Liver (tissue), 9 donors: Measurements from ENCODE around the gene PAMR1. TPM values are rescaled to one million over a fixed set of nuclear protein-coding genes. Genes with fewer than 3 reads are reported as not detected.

ENCODE experiments used
- DNase-seq: peaks from one replicate; pipeline ENCODE4 v3.0.0-alpha.2; 2017; ENCODE audit warnings: low spot score
- H3K27ac ChIP-seq, 2 donors: one replicate each; pipeline ENCODE4 v1.7.0; 2013; ENCODE audit warnings: inconsistent platforms in 2 of 2, low read length in 2 of 2, control low read depth in 1 of 2, low read depth in 1 of 2, mild to moderate bottlenecking in 1 of 2
- H3K27me3 ChIP-seq, 4 donors: one replicate each; pipeline versions ENCODE4 v1.6.1 to v1.7.0; 2013; ENCODE audit warnings: low read length in 3 of 4, inconsistent platforms in 1 of 4, mild to moderate bottlenecking in 1 of 4, moderate library complexity in 1 of 4; ENCODE audit not compliant: control insufficient read depth in 4 of 4, insufficient read depth in 4 of 4
- H3K36me3 ChIP-seq, 4 donors: one replicate each; pipeline versions ENCODE4 v1.6.1 to v1.7.0; 2013; ENCODE audit warnings: low read length in 3 of 4, mild to moderate bottlenecking in 3 of 4, low read depth in 1 of 4, moderate library complexity in 1 of 4; ENCODE audit not compliant: control insufficient read depth in 4 of 4, insufficient read depth in 3 of 4
- H3K4me1 ChIP-seq, 4 donors: one replicate each; pipeline versions ENCODE4 v1.6.1 to v1.7.0; 2013; ENCODE audit warnings: low read length in 3 of 4, mild to moderate bottlenecking in 3 of 4, moderate library complexity in 1 of 4; ENCODE audit not compliant: control insufficient read depth in 4 of 4, insufficient read depth in 4 of 4
- H3K4me3 ChIP-seq, 3 donors: one replicate each; pipeline versions ENCODE4 v1.6.1 to v1.7.0; 2013; ENCODE audit warnings: low read length in 3 of 3, control low read depth in 1 of 3, low read depth in 1 of 3, mild to moderate bottlenecking in 1 of 3
- H3K9ac ChIP-seq, 2 donors: one replicate each; pipeline ENCODE4 v1.7.0; 2013; ENCODE audit warnings: low read length in 2 of 2, mild to moderate bottlenecking in 2 of 2, moderate library complexity in 2 of 2, control low read depth in 1 of 2, low read depth in 1 of 2
- H3K9me3 ChIP-seq, 4 donors: one replicate each; pipeline versions ENCODE4 v1.6.1 to v1.7.0; 2013; ENCODE audit warnings: low read length in 3 of 4; ENCODE audit not compliant: control insufficient read depth in 4 of 4
- EGR1 ChIP-seq, 2 donors: IDR thresholded peaks; 2 replicates each; pipeline ENCODE4 v1.6.1; 2016 to 2018; ENCODE audit warnings: antibody characterized with exemption in 2 of 2, low read depth in 2 of 2
- FOXA1 ChIP-seq: IDR thresholded peaks from 2 replicates; pipeline ENCODE4 v1.6.1; 2016; ENCODE audit warnings: antibody characterized with exemption
- FOXA2 ChIP-seq: IDR thresholded peaks from 2 replicates; pipeline ENCODE4 v1.6.1; 2016; ENCODE audit warnings: antibody characterized with exemption
- GABPA ChIP-seq, 2 donors: IDR thresholded peaks in 1 of 2; conservative IDR thresholded peaks in 1 of 2; 2 replicates each; pipeline ENCODE4 v1.6.1; 2016; ENCODE audit warnings: antibody characterized with exemption in 2 of 2, mild to moderate bottlenecking in 1 of 2, moderate library complexity in 1 of 2
- HNF4A ChIP-seq, 2 donors: conservative IDR thresholded peaks; 2 replicates each; pipeline ENCODE4 v1.6.1; 2016; ENCODE audit warnings: antibody characterized with exemption in 2 of 2, mild to moderate bottlenecking in 2 of 2
- JUND ChIP-seq, 2 donors: IDR thresholded peaks; 2 replicates each; pipeline ENCODE4 v1.6.1; 2016; ENCODE audit warnings: antibody characterized with exemption in 2 of 2
- NR2F2 ChIP-seq: IDR thresholded peaks from 2 replicates; pipeline ENCODE4 v1.6.1; 2016; ENCODE audit warnings: antibody characterized with exemption
- RAD21 ChIP-seq, 2 donors: IDR thresholded peaks; 2 replicates each; pipeline ENCODE4 v1.6.1; 2016; ENCODE audit warnings: antibody characterized with exemption in 2 of 2, mild to moderate bottlenecking in 2 of 2
- RXRA ChIP-seq, 2 donors: IDR thresholded peaks; 2 replicates each; pipeline ENCODE4 v1.6.1; 2017 to 2018; ENCODE audit warnings: antibody characterized with exemption in 2 of 2, mild to moderate bottlenecking in 1 of 2
- SP1 ChIP-seq: IDR thresholded peaks from 2 replicates; pipeline ENCODE4 v1.6.1; 2018; ENCODE audit warnings: antibody characterized with exemption, mild to moderate bottlenecking
- TAF1 ChIP-seq: conservative IDR thresholded peaks from 2 replicates; pipeline ENCODE4 v1.6.1; 2016; ENCODE audit warnings: antibody characterized with exemption, mild to moderate bottlenecking
- YY1 ChIP-seq: IDR thresholded peaks from 2 replicates; pipeline ENCODE4 v1.6.1; 2016; ENCODE audit warnings: antibody characterized with exemption, mild to moderate bottlenecking
- WGBS: extraction: QIAGEN DNeasy Blood & Tissue Kit; methylation state at CpG from one replicate; pipeline ENCODE4 v1.1.7; 2013; 5-methylcytosine and 5-hydroxymethylcytosine counted together
- polyA plus RNA-seq, 2 donors: library from polyadenylated mRNA; stranded (reverse) in 1 of 2; unstranded in 1 of 2; fragments of 200-250 nt in 1 of 2; fragments of >200 nt in 1 of 2; fragmentation: Nextera tagmentation in 1 of 2; extraction: Ambion mirVana in 1 of 2; gene quantifications; one replicate each; pipeline versions ENCODE4 v1.2.1 to v1.2.3, GENCODE V29; 2013 to 2015
- total RNA-seq, 2 donors: library from RNA; depleted of rRNA; stranded (reverse); fragments of >200 nt; gene quantifications; one replicate each; pipeline ENCODE4 v1.2.3, GENCODE V29; 2014
- TF ChIP-seq, protein P1 (sequence below): IDR thresholded peaks from 2 replicates; pipeline ENCODE4 v1.6.1; 2016; ENCODE audit warnings: antibody characterized with exemption
- TF ChIP-seq, protein P2 (sequence below): IDR thresholded peaks from 2 replicates; pipeline ENCODE4 v1.6.1; 2016; ENCODE audit warnings: antibody characterized with exemption, mild to moderate bottlenecking
- TF ChIP-seq, protein P3 (sequence below): IDR thresholded peaks from 2 replicates; pipeline ENCODE4 v1.6.1; 2016; ENCODE audit warnings: antibody characterized with exemption
- TF ChIP-seq, protein P4 (sequence below): fragments of 150-350 bp; IDR thresholded peaks from 2 replicates; pipeline ENCODE4 v1.5.1; 2017; ENCODE audit warnings: improper control_type of control experiment, low read depth, low read length; ENCODE audit not compliant: missing input control
- donor health status: healthy.
- donor health status: healthy.
- donor health status: healthy.
- donor health status: healthy.
- donor health status: healthy.

PAMR1 gene
- total and polyA plus RNA-seq, 4 donors, result 2.0 to 5.0 (median 2.8) TPM

- Histone ChIP-seq H3K4me3 (no peak overlapping the region), H3K27ac (no peak overlapping the region)
- WGBS, result 25% methylated on average over 3 of the region's 3 CpGs
These were observed 98.3 kb downstream of the PAMR1 start for GRCh38 chr11:35427071-35427470.

DNA sequence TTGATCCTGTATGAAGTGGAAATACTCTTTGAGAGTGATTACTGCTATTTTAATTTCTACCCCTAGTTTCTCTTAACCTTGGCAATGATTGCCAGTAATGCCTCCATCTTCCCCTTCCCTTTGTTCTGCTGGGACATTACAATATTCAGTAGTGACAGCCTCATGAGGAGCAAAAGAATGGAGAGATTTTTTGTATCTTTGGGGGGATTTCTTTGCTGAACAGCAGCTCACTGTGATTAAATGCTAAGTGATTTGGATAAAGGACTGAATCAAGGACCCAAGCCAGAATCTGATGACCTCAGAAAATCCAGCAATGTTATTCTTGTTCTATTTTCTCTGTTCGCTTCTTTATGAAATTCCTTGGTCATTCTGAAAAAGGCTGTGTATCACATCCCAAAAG lies 99.1 kb downstream of the PAMR1 start:
- no peak overlapping the region for H3K4me3 ChIP-seq
- no peaks in the 10 kb centered on the region for H3K9me3 ChIP-seq
- no peaks in the 10 kb centered on the region for H3K4me1 ChIP-seq
- no peaks in the 10 kb centered on the region for H3K36me3 ChIP-seq
- no peak for TF ChIP-seq GABPA (IDR thresholded peaks at IDR 0.05 in 1 of 2, conservative IDR thresholded peaks at IDR 0.05 in 1 of 2)
- no peak for TF ChIP-seq YY1
- no peak for TF ChIP-seq HNF4A (conservative IDR thresholded peaks at IDR 0.05)
- TF ChIP-seq TAF1, result no peak
- TF ChIP-seq FOXA2, result no peak
- TF ChIP-seq RXRA (IDR thresholded peaks at IDR 0.05), result no peak
- TF ChIP-seq FOXA1, result no peak
- TF ChIP-seq, protein P1, sequence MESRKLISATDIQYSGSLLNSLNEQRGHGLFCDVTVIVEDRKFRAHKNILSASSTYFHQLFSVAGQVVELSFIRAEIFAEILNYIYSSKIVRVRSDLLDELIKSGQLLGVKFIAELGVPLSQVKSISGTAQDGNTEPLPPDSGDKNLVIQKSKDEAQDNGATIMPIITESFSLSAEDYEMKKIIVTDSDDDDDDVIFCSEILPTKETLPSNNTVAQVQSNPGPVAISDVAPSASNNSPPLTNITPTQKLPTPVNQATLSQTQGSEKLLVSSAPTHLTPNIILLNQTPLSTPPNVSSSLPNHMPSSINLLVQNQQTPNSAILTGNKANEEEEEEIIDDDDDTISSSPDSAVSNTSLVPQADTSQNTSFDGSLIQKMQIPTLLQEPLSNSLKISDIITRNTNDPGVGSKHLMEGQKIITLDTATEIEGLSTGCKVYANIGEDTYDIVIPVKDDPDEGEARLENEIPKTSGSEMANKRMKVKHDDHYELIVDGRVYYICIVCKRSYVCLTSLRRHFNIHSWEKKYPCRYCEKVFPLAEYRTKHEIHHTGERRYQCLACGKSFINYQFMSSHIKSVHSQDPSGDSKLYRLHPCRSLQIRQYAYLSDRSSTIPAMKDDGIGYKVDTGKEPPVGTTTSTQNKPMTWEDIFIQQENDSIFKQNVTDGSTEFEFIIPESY, result no peak
- TF ChIP-seq SP1, result no peak
- TF ChIP-seq JUND (IDR thresholded peaks at IDR 0.05), result no peak
- TF ChIP-seq, protein P2, sequence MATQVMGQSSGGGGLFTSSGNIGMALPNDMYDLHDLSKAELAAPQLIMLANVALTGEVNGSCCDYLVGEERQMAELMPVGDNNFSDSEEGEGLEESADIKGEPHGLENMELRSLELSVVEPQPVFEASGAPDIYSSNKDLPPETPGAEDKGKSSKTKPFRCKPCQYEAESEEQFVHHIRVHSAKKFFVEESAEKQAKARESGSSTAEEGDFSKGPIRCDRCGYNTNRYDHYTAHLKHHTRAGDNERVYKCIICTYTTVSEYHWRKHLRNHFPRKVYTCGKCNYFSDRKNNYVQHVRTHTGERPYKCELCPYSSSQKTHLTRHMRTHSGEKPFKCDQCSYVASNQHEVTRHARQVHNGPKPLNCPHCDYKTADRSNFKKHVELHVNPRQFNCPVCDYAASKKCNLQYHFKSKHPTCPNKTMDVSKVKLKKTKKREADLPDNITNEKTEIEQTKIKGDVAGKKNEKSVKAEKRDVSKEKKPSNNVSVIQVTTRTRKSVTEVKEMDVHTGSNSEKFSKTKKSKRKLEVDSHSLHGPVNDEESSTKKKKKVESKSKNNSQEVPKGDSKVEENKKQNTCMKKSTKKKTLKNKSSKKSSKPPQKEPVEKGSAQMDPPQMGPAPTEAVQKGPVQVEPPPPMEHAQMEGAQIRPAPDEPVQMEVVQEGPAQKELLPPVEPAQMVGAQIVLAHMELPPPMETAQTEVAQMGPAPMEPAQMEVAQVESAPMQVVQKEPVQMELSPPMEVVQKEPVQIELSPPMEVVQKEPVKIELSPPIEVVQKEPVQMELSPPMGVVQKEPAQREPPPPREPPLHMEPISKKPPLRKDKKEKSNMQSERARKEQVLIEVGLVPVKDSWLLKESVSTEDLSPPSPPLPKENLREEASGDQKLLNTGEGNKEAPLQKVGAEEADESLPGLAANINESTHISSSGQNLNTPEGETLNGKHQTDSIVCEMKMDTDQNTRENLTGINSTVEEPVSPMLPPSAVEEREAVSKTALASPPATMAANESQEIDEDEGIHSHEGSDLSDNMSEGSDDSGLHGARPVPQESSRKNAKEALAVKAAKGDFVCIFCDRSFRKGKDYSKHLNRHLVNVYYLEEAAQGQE, result no peak
- TF ChIP-seq RAD21 (IDR thresholded peaks at IDR 0.05), result no peak
- TF ChIP-seq, protein P3, sequence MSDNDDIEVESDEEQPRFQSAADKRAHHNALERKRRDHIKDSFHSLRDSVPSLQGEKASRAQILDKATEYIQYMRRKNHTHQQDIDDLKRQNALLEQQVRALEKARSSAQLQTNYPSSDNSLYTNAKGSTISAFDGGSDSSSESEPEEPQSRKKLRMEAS, result no peak
- no peak for TF ChIP-seq EGR1 (IDR thresholded peaks at IDR 0.05; ENCODE audit: low read depth in 2 of 2)
- TF ChIP-seq, protein P4, sequence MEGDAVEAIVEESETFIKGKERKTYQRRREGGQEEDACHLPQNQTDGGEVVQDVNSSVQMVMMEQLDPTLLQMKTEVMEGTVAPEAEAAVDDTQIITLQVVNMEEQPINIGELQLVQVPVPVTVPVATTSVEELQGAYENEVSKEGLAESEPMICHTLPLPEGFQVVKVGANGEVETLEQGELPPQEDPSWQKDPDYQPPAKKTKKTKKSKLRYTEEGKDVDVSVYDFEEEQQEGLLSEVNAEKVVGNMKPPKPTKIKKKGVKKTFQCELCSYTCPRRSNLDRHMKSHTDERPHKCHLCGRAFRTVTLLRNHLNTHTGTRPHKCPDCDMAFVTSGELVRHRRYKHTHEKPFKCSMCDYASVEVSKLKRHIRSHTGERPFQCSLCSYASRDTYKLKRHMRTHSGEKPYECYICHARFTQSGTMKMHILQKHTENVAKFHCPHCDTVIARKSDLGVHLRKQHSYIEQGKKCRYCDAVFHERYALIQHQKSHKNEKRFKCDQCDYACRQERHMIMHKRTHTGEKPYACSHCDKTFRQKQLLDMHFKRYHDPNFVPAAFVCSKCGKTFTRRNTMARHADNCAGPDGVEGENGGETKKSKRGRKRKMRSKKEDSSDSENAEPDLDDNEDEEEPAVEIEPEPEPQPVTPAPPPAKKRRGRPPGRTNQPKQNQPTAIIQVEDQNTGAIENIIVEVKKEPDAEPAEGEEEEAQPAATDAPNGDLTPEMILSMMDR, result no peak
- 90% methylated on average over 1 of the region's 1 CpG for WGBS
- peaks cover 0 to 9% (median 3%) of the 10 kb centered on the region in 4 donors for H3K27me3 ChIP-seq
- no peak overlapping the region for H3K27ac ChIP-seq
- no peak for DNase-seq
- H3K9ac ChIP-seq, result no peak overlapping the region

More at GRCh38 chr11:35427071-35427470, 98.3 kb downstream of the PAMR1 start:
- H3K27me3 ChIP-seq, result peaks cover 0 to 9% (median 2%) of the 10 kb centered on the region in 4 donors
- H3K4me1 ChIP-seq, result no peaks in the 10 kb centered on the region
- H3K36me3 ChIP-seq, result no peaks in the 10 kb centered on the region
- H3K9me3 ChIP-seq, result no peaks in the 10 kb centered on the region
- DNase-seq, result no peak
- H3K9ac ChIP-seq, result no peak overlapping the region
- TF ChIP-seq TAF1 (no peak), NR2F2 (no peak), JUND (IDR thresholded peaks at IDR 0.05) (no peak), HNF4A (conservative IDR thresholded peaks at IDR 0.05) (no peak)
